Erythroblast (primary cell): ENCODE data around the gene APOBEC4.

Experiments
- GATA1 ChIP-seq: IDR thresholded peaks from 2 replicates; pipeline ENCODE4 v1.6.1; 2011; ENCODE audit warnings: low read depth, mild to moderate bottlenecking, control low read depth, low read length, moderate library complexity
- POLR2A ChIP-seq: IDR thresholded peaks from 2 replicates; pipeline ENCODE4 v1.6.1; 2011; ENCODE audit warnings: mild to moderate bottlenecking, low read length

DNA sequence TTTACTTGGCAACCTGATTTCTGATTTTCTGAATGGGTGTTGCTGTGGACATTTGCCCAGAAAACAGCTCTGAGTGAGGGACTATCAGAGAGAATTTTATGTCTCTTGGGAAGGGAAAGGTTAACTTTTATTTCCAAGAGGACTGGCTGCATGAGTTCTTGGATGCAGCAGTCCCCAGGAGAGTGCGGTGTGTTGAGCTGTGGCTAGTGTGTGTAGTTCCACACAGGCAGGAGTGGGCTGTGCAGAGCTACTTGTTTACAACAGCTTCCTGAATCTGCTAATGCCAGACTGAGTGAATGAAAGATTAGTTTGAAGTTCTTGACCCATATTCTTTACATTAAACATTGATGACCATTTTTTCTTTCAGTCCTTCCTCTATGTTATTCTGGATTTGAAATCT lies 41.0 kb upstream of the APOBEC4 start:
- no peak for TF ChIP-seq POLR2A
- TF ChIP-seq GATA1 = no peak
